ENCODE measurements around the gene AFF3.

Gene AFF3

DNA sequence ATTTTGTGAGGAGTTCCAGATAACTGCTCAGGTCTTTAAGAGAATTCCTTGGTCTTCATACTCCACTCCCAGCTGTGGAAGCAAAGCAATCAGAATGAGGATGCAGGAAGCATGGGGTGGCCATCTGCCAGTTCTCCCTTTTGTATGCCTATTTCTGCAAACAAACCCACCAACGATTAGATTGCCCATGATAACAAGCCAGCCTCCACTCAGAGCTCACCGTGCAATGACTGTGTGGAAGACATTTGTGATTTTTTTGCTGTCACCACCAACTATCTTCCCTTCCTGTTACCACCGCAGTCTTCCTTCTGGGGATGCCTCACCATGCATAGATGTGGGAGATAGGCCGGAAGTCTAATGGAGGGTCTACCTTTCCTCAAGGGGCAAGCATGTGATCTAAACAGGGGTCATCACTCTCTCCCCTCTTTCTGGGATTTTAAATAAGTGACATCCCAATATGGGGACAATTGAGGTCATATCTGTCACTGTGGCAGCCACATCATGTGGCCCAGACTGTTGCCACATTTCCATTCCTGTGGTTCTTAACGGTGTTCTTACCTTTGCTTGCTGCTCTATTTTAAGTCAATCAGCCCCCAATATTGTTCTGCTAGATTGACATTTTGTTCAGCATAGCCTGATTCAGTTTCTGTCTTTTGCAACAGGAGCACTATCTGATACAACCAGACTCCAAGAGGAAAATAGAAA is 4.4 kb downstream of the AFF3 start:
- TF ChIP-seq, protein P1, sequence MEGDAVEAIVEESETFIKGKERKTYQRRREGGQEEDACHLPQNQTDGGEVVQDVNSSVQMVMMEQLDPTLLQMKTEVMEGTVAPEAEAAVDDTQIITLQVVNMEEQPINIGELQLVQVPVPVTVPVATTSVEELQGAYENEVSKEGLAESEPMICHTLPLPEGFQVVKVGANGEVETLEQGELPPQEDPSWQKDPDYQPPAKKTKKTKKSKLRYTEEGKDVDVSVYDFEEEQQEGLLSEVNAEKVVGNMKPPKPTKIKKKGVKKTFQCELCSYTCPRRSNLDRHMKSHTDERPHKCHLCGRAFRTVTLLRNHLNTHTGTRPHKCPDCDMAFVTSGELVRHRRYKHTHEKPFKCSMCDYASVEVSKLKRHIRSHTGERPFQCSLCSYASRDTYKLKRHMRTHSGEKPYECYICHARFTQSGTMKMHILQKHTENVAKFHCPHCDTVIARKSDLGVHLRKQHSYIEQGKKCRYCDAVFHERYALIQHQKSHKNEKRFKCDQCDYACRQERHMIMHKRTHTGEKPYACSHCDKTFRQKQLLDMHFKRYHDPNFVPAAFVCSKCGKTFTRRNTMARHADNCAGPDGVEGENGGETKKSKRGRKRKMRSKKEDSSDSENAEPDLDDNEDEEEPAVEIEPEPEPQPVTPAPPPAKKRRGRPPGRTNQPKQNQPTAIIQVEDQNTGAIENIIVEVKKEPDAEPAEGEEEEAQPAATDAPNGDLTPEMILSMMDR (IDR thresholded peaks at IDR 0.05; ENCODE audit: insufficient read depth, low read depth, low read length, missing control alignments): no peak
- no peak for DNase-seq (ENCODE audit: low read depth)
- no peak overlapping the region for H3K4me3 ChIP-seq (ENCODE audit: low read length)

DNA sequence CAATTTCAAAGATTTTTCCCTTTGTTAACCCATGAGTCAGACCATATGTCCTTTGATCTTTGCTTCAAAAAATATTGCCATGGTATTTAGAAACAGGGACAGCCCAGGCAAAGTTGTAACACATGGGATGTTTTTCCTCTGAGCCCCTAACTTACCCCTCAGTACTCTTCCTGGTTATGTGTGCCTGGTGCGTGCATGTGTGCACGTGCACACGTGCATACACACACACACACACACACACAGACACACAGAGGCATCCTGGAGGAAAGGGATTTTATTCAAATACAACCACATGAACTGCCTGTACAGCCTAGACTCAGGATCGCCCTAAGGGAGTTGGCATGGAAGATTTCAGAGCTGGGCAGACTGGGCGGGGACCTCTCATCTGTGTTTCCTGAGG is 5.1 kb downstream of the AFF3 start:
- TF ChIP-seq, protein P1 (IDR thresholded peaks at IDR 0.05; ENCODE audit: insufficient read depth, low read depth, low read length, missing control alignments): no peak
- H3K4me3 ChIP-seq (ENCODE audit: low read length): no peak overlapping the region
- no peak for DNase-seq (ENCODE audit: low read depth)

- no peak overlapping the region for H3K4me3 ChIP-seq (ENCODE audit: low read length)
- no peak for DNase-seq (ENCODE audit: low read depth)
- TF ChIP-seq, protein P1 (IDR thresholded peaks at IDR 0.05; ENCODE audit: insufficient read depth, low read depth, low read length, missing control alignments): no peak
These were observed 6.1 kb downstream of the AFF3 start for GRCh38 chr2:100136310-100136709.

DNA sequence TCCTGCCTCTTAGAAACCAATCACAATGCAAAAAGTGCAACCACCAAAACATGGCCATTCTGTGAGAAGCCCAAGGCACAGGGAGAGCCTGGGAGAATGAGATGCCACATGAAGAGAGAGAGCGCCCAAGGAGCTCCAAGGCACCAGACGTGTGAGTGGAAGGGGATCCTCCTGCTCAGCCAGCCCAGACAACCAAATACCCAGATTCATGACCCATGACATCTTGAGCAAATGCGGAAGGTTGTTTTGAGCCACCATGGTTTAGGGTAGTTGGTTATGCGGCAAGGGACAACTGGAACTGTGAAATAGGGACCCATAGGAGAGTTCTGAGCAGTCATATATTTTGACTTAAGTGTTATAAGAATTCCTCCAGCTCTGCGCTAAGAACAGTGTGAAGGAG is 7.0 kb downstream of the AFF3 start:
- no peak for DNase-seq (ENCODE audit: low read depth)
- TF ChIP-seq, protein P1 (IDR thresholded peaks at IDR 0.05; ENCODE audit: insufficient read depth, low read depth, low read length, missing control alignments): no peak

DNA sequence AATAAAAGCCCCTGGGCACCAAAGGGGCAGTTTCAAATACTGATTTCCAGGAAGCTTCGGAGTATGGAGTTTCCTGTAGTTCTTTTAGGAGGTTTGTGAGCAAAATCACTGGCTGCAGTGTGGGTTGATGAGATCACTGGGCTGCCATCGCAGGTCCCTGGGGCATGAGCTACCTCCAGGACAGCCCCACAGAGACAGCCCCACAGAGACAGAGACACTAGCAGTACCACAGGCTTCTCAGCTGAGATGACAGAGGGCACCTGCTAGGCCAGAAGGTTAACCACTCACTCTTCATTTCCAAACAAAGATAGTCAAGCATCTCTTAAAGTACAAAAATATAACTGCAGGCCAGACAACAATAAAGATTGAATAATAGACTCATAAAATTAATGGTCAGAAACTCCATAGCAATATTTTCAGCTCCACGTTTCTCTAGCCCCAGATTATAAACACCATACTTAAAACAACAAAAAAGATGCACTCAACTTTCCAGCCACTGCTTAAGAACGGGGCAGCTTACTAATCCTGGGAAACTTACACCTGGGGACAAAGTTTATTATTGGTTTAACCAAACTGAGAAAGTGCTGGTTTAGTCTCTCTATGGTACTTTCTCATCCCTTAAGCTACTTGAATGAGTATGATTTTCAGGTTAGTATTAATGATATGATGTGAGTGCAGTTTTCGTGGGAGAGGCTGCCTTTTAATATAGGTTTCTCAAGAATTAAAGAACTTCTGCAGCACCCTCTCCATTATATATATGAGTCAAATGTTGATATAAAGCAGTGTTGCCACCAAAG is 11.6 kb downstream of the AFF3 start:
- TF ChIP-seq, protein P1 (IDR thresholded peaks at IDR 0.05; ENCODE audit: insufficient read depth, low read depth, low read length, missing control alignments): no peak
- no peak for DNase-seq (ENCODE audit: low read depth)
- H3K4me3 ChIP-seq (ENCODE audit: low read length): no peak overlapping the region

More for the DNA sequence above, 7.0 kb downstream of the AFF3 start:
- no peak overlapping the region for H3K4me3 ChIP-seq (ENCODE audit: low read length)

- TF ChIP-seq, protein P1 (IDR thresholded peaks at IDR 0.05; ENCODE audit: insufficient read depth, low read depth, low read length, missing control alignments): no peak
- no peak overlapping the region for H3K4me3 ChIP-seq (ENCODE audit: low read length)
- no peak for DNase-seq (ENCODE audit: low read depth)
These were observed 15.4 kb downstream of the AFF3 start for GRCh38 chr2:100126897-100127401.
